BE2C (cell line): ENCODE results near the gene PGGHG.

Experiments used
- DNase-seq: peaks from one replicate; pipeline ENCODE4 v3.0.0-alpha.2; 2020
- H3K27me3 ChIP-seq: fragments of 250-450 bp; sonication (Bioruptor Pico); 2 replicates; pipeline ENCODE4 v1.5.1; 2020; ENCODE audit warnings: mild to moderate bottlenecking
- H3K36me3 ChIP-seq: fragments of 250-450 bp; sonication (Bioruptor Pico); 2 replicates; pipeline ENCODE4 v1.5.1; 2020; ENCODE audit warnings: mild to moderate bottlenecking
- H3K4me1 ChIP-seq: fragments of 250-450 bp; sonication (Bioruptor Pico); 2 replicates; pipeline ENCODE4 v1.5.1; 2020
- H3K4me3 ChIP-seq: 2 replicates; pipeline ENCODE4 v1.5.1; 2011; ENCODE audit warnings: low read depth, low read length
- H3K9me3 ChIP-seq: fragments of 250-450 bp; sonication (Bioruptor Pico); 2 replicates; pipeline ENCODE4 v1.5.1; 2020
- TF ChIP-seq, protein P1 (sequence below): IDR thresholded peaks from 2 replicates; pipeline ENCODE4 v1.5.1; 2012; ENCODE audit warnings: mild to moderate bottlenecking, low read depth, low read length

PGGHG gene

DNA sequence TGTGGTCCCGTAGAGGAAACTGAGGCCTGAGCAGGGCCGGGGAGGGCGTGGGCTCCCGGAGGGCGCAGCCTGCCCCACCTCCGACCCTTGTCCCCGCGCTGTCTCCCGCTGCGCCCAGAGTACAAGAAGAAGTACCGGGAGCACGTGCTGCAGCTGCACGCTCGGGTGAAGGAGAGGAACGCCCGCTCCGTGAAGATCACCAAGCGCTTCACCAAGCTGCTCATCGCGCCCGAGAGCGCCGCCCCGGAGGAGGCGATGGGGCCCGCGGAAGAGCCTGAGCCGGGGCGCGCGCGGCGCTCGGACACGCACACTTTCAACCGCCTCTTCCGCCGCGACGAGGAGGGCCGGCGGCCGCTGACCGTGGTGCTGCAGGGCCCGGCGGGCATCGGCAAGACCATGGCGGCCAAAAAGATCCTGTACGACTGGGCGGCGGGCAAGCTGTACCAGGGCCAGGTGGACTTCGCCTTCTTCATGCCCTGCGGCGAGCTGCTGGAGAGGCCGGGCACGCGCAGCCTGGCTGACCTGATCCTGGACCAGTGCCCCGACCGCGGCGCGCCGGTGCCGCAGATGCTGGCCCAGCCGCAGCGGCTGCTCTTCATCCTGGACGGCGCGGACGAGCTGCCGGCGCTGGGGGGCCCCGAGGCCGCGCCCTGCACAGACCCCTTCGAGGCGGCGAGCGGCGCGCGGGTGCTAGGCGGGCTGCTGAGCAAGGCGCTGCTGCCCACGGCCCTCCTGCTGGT is 8.8 kb upstream of the PGGHG start:
- Histone ChIP-seq H3K9me3 (no peaks in the 10 kb centered on the region), H3K4me1 (no peaks in the 10 kb centered on the region), H3K36me3 (no peaks in the 10 kb centered on the region), H3K4me3 (no peak overlapping the region), H3K27me3 (peaks cover 38% of the 10 kb centered on the region)
- TF ChIP-seq, protein P1, sequence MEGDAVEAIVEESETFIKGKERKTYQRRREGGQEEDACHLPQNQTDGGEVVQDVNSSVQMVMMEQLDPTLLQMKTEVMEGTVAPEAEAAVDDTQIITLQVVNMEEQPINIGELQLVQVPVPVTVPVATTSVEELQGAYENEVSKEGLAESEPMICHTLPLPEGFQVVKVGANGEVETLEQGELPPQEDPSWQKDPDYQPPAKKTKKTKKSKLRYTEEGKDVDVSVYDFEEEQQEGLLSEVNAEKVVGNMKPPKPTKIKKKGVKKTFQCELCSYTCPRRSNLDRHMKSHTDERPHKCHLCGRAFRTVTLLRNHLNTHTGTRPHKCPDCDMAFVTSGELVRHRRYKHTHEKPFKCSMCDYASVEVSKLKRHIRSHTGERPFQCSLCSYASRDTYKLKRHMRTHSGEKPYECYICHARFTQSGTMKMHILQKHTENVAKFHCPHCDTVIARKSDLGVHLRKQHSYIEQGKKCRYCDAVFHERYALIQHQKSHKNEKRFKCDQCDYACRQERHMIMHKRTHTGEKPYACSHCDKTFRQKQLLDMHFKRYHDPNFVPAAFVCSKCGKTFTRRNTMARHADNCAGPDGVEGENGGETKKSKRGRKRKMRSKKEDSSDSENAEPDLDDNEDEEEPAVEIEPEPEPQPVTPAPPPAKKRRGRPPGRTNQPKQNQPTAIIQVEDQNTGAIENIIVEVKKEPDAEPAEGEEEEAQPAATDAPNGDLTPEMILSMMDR = no peak
- no peak for DNase-seq

DNA sequence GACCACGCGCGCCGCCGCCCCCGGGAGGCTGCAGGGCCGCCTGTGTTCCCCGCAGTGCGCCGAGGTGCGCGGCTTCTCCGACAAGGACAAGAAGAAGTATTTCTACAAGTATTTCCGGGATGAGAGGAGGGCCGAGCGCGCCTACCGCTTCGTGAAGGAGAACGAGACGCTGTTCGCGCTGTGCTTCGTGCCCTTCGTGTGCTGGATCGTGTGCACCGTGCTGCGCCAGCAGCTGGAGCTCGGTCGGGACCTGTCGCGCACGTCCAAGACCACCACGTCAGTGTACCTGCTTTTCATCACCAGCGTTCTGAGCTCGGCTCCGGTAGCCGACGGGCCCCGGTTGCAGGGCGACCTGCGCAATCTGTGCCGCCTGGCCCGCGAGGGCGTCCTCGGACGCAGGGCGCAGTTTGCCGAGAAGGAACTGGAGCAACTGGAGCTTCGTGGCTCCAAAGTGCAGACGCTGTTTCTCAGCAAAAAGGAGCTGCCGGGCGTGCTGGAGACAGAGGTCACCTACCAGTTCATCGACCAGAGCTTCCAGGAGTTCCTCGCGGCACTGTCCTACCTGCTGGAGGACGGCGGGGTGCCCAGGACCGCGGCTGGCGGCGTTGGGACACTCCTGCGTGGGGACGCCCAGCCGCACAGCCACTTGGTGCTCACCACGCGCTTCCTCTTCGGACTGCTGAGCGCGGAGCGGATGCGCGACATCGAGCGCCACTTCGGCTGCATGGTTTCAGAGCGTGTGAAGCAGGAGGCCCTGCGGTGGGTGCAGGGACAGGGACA is 8.0 kb upstream of the PGGHG start:
- peaks cover 38% of the 10 kb centered on the region for H3K27me3 ChIP-seq
- no peak for DNase-seq
- H3K36me3 ChIP-seq = no peaks in the 10 kb centered on the region
- H3K4me1 ChIP-seq = no peaks in the 10 kb centered on the region
- TF ChIP-seq, protein P1 = no peak
- H3K4me3 ChIP-seq = no peak overlapping the region
- H3K9me3 ChIP-seq = no peaks in the 10 kb centered on the region

DNA sequence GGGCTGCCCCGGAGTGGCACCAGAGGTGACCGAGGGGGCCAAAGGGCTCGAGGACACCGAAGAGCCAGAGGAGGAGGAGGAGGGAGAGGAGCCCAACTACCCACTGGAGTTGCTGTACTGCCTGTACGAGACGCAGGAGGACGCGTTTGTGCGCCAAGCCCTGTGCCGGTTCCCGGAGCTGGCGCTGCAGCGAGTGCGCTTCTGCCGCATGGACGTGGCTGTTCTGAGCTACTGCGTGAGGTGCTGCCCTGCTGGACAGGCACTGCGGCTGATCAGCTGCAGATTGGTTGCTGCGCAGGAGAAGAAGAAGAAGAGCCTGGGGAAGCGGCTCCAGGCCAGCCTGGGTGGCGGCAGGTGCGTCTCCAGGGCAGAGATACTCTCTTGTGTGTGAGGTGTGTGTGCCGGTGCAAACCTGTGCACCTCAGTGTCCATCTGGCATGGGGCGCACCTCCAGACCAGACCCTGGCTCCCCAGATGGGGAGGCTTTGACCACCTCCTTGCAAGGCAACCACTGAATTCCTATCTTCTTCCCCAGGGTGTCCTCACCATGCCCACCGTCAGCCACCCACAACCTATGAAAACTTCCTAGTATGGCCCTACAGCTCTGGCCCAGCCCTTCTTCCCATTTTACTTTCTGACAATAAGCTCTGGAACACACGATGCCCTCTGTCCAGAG is 7.3 kb upstream of the PGGHG start:
- Histone ChIP-seq H3K9me3 (no peaks in the 10 kb centered on the region), H3K4me1 (no peaks in the 10 kb centered on the region), H3K27me3 (peaks cover 38% of the 10 kb centered on the region), H3K36me3 (no peaks in the 10 kb centered on the region), H3K4me3 (no peak overlapping the region)
- TF ChIP-seq, protein P1 = no peak
- DNase-seq = no peak

DNA sequence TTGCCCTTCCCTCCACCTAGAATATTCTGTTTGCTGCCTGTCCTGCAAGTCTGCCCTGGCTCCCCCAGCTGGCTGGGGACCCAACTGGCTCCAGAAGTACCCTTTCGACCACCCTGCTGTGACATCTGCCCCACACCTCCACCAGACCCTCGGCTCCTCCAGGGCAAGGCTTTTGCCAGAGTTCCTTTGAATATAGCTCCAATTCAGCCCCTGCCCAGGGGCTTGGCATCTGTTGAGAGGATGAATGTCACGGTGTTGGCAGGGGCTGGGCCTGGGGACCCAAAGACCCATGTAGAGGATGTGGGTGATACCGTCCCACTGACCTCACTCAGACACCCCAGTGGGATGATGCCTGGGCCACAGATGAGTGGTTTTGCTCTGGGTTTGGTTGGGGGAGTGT is 6.8 kb upstream of the PGGHG start:
- Histone ChIP-seq H3K36me3 (no peaks in the 10 kb centered on the region), H3K9me3 (no peaks in the 10 kb centered on the region), H3K27me3 (peaks cover 38% of the 10 kb centered on the region), H3K4me3 (no peak overlapping the region), H3K4me1 (no peaks in the 10 kb centered on the region)
- TF ChIP-seq, protein P1 = no peak
- no peak for DNase-seq

DNA sequence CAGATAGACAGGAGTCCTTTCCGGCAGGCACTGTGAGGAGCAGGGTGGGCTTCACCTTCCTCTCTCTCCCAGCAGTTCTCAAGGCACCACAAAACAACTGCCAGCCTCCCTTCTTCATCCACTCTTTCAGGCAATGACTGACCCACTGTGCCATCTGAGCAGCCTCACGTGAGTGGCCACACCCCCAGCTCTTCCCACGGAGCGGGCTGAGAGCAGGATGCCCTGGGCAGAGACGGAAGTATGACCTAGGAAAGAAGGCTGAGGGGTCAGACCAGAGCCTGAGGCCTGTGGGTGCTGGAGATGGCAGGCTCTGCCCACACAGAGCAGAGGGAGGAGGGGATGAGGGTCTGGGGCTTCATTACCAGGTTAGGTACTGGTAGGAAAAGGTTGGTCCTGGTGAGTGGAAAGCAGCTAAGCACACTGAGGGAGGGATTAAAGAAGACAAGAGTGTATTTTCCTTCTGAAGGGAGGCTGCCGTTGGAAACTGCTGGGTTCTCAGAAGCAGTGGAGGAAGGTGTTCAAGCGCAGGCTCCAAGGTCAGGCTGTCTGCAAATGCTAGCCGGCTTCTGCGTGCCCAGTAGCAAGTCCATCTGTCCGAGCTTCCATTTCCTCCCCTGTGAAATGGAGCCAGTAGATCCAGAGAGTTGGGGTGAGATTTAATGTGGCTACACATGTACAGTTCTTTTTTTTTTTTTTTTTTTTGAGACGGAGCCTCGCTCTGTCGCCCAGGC is 6.1 kb upstream of the PGGHG start:
- Histone ChIP-seq H3K9me3 (no peaks in the 10 kb centered on the region), H3K4me3 (no peak overlapping the region), H3K4me1 (no peaks in the 10 kb centered on the region), H3K27me3 (peaks cover 39% of the 10 kb centered on the region), H3K36me3 (no peaks in the 10 kb centered on the region)
- TF ChIP-seq, protein P1 = no peak
- no peak for DNase-seq
